ENCODE data around the gene TOR1AIP2. TPM values are rescaled to one million over a fixed set of nuclear protein-coding genes. Genes with fewer than 3 reads are reported as not detected.

TOR1AIP2 gene
- total and polyA plus RNA-seq, 2 of the 13 experiments (the other 11 are each of a cell fraction or from before 2014, with no cell fraction given) = 35.2 to 65.8 TPM

DNA sequence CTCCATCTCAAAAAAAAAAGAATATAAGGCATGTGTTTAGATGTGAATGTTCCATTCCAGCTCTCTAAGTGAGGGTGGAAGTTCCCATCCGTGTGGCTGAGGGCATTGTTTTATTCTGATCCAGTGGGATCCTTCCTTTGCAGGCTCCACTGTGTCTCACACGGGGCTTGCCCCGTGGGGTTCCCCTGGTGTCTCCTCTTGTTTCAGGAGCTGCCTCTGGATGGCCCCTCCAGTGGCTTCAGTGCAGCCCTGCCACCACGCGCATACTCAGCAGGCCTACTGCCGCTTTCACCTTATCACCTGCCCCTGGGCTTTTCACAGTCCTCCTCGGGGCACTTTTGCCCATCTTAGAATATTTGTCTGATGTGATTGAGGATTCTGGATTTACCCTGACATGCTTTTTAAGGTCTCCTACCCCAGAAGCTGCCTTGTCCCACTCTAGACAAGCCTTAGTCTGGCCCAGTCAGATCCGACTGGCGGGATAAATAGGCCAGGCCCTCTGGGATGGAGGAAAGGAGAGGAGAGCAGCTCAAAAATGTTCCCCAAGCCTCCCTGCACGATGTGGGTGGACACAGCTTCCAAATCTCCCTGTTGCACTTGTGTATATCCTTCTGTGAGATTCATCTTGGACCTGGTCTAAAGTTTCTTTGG is 79.3 kb downstream of the TOR1AIP2 start:
- whole genome bisulfite sequencing (ENCODE audit: low lambda C conversion rate) = 43% methylated on average over 7 of the region's 10 CpGs
- no peak for FAIRE-seq
- no peak overlapping the region for H2AFZ ChIP-seq (ENCODE audit: low read length)
- no TSS peak for BruUV-seq (replicated peaks)
- in situ Hi-C loops (cut with HindIII; ENCODE audit: extremely low pct_ligation_motif_present, low pct_unique_long_range_greater_than_20kb) (no loop called here), intact Hi-C loops (cut with micrococcal nuclease; ENCODE audit: unreplicated experiment) (no loop called here)
- no peaks in the 10 kb centered on the region for H3K79me2 ChIP-seq (ENCODE audit: insufficient read depth, low read length)
- H3K27me3 ChIP-seq (ENCODE audit: control insufficient read depth in 1 of 2, insufficient read depth in 2 of 2, low read length in 2 of 2) = peaks cover 2 to 8% of the 10 kb centered on the region in 2 experiments; a peak in 4 of 5 replicates
- ATAC-seq = no peak
- no peak overlapping the region for H3K27ac ChIP-seq (ENCODE audit: extremely low read length, insufficient read depth, low read length)
- no peaks in the 10 kb centered on the region for H3K4me1 ChIP-seq (ENCODE audit: insufficient read depth, low read length)
- ChIA-PET POLR2A (no interaction called here), CTCF (ENCODE audit: low intra/inter-chr PET ratio, low total read pairs) (no interaction called here)
- TF ChIP-seq TCF7L2 (IDR thresholded peaks at IDR 0.05; ENCODE audit: low read depth, low read length) (no peak), ETV6 (CRISPR knock-in tag; conservative IDR thresholded peaks at IDR 0.05) (no peak), STAG1 (CRISPR knock-in tag; IDR thresholded peaks at IDR 0.05) (no peak), HMG20B (CRISPR knock-in tag; conservative IDR thresholded peaks at IDR 0.05) (no peak)
- TF ChIP-seq, protein P1, sequence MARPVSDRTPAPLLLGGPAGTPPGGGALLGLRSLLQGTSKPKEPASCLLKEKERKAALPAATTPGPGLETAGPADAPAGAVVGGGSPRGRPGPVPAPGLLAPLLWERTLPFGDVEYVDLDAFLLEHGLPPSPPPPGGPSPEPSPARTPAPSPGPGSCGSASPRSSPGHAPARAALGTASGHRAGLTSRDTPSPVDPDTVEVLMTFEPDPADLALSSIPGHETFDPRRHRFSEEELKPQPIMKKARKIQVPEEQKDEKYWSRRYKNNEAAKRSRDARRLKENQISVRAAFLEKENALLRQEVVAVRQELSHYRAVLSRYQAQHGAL (CRISPR knock-in tag; IDR thresholded peaks at IDR 0.05; ENCODE audit: not compliant biosample characterization) = no peak
- no peak overlapping the region for H3K4me2 ChIP-seq (ENCODE audit: low read depth, low read length)
- H4K20me1 ChIP-seq (ENCODE audit: insufficient read depth, low read length) = no peaks in the 10 kb centered on the region
- H3K9ac ChIP-seq (ENCODE audit: insufficient read depth, low read depth, low read length) = no peak overlapping the region
- H3K36me3 ChIP-seq (replicated peaks in 1 of 2; ENCODE audit: control insufficient read depth in 1 of 2, insufficient read depth in 2 of 2, low read length in 2 of 2) = no peaks in the 10 kb centered on the region
- no peak overlapping the region for H3K4me3 ChIP-seq (replicated peaks in 1 of 3; ENCODE audit: insufficient read depth in 1 of 3, low read depth in 2 of 3, low read length in 3 of 3)
- no peaks in the 10 kb centered on the region for H3K9me3 ChIP-seq (ENCODE audit: low read length)
- DNase-seq (ENCODE audit: low spot score) = no peak

GRCh38 chr1:179794669-179795068 is 82.9 kb downstream of the TOR1AIP2 start:
- CTCF ChIA-PET (ENCODE audit: low intra/inter-chr PET ratio, low total read pairs) = no interaction called here
- ATAC-seq = no peak
- Histone ChIP-seq H3K9ac (ENCODE audit: insufficient read depth, low read depth, low read length) (no peak overlapping the region), H4K20me1 (ENCODE audit: insufficient read depth, low read length) (no peaks in the 10 kb centered on the region), H2AFZ (ENCODE audit: low read length) (no peak overlapping the region), H3K27ac (ENCODE audit: extremely low read length, insufficient read depth, low read length) (no peak overlapping the region), H3K4me1 (ENCODE audit: insufficient read depth, low read length) (no peaks in the 10 kb centered on the region), H3K9me3 (ENCODE audit: low read length) (no peaks in the 10 kb centered on the region), H3K27me3 (ENCODE audit: control insufficient read depth in 1 of 2, insufficient read depth in 2 of 2, low read length in 2 of 2) (peaks cover 2 to 8% of the 10 kb centered on the region in 2 experiments; a peak in 4 of 5 replicates), H3K79me2 (ENCODE audit: insufficient read depth, low read length) (no peaks in the 10 kb centered on the region), H3K4me2 (ENCODE audit: low read depth, low read length) (no peak overlapping the region), H3K36me3 (replicated peaks in 1 of 2; ENCODE audit: control insufficient read depth in 1 of 2, insufficient read depth in 2 of 2, low read length in 2 of 2) (no peaks in the 10 kb centered on the region), H3K4me3 (replicated peaks in 1 of 3; ENCODE audit: insufficient read depth in 1 of 3, low read depth in 2 of 3, low read length in 3 of 3) (no peak overlapping the region)
- WGBS (ENCODE audit: low lambda C conversion rate) = 3% methylated on average over 4 of the region's 4 CpGs
- TF ChIP-seq MTA3 (CRISPR knock-in tag; IDR thresholded peaks at IDR 0.05) (no peak), POLR2AphosphoS2 (IDR thresholded peaks at IDR 0.05; ENCODE audit: low read depth, low read length) (no peak), DPF2 (CRISPR knock-in tag; IDR thresholded peaks at IDR 0.05; ENCODE audit: borderline replicate concordance, low read depth) (no peak), ADNP (CRISPR knock-in tag; IDR thresholded peaks at IDR 0.05) (no peak)
- no peak for DNase-seq (ENCODE audit: low spot score)
- FAIRE-seq = no peak
- POLR2A ChIA-PET = no interaction called here
- intact Hi-C loops (cut with micrococcal nuclease; ENCODE audit: unreplicated experiment) = no loop called here
- in situ Hi-C loops (cut with HindIII; ENCODE audit: extremely low pct_ligation_motif_present, low pct_unique_long_range_greater_than_20kb) = no loop called here
- BruUV-seq (replicated peaks) = no TSS peak

All from HepG2 (cell line).